Measurements from ENCODE around the gene PSPH. TPM values are rescaled to one million over a fixed set of nuclear protein-coding genes. Genes with fewer than 3 reads are reported as not detected.

Gene PSPH
- total RNA-seq = 10 to 100 TPM; 10.6 to 35.9 TPM
- polyA plus RNA-seq = 1 to 10 TPM; 5.5 to 7.4 TPM

DNA sequence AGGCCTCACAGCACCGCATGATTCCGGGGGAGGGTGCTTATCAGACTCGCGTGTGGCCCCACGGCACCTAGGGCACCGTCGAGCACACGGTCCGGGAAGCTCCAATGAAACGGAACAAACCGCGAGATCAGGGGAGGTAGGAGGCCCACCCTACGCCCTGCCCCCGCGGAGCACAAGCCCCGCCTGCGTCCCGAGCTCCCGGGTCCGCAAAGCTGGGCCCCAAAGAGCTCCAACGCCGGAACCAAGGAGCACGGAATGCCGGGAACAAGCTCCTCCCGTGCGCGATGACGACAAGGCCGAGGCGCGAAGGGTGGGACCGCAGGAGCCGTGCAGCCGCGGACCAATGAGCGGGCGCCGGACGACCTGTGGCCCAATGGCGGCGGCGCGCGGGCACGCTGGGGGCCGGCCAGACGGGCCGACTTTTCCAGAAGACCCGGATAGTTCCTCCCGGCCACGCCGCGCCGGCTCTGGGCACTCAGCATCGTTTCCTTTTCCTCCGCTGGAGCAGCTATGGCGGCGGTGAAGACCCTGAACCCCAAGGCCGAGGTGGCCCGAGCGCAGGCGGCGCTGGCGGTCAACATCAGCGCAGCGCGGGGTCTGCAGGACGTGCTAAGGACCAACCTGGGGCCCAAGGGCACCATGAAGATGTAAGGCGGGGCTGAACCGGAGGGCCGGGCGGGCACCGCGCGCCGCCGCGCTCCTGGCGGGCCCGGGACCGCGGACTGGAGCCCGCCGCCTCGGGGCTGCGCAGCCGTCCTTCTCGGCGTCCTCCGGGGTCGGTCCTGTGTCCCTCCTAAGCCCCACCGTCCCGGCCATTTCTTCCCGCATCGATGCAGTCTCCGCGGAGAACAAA, at the start of gene PSPH, which contains the start of gene CCT6A:
TSS of gene PSPH (minus strand) at position 106 of the 853 bp plus-strand sequence. CDS start 30,232 bp downstream, outside the sequence.
TSS of gene CCT6A (plus strand) at position 427 of the 853 bp plus-strand sequence. CDS start at position 511, 84 bp downstream.
- under 1% methylated on average over 97 of the region's 97 CpGs for WGBS
- Histone ChIP-seq H3K4me3 (ENCODE audit: low read depth in 1 of 3, low read length in 3 of 3) (peak within 1 kb of the TSS; percentile 75 to 88 (median 87)), H3K27me3 (ENCODE audit: control insufficient read depth in 4 of 4, insufficient read depth in 4 of 4, low read length in 3 of 4) (no peaks in the 10 kb centered on the region), H3K27ac (ENCODE audit: low read depth in 1 of 2, low read length in 2 of 2) (peak within 1 kb of the TSS; percentile 90 to 92), H3K9ac (ENCODE audit: low read depth in 1 of 2, low read length in 2 of 2) (peak within 1 kb of the TSS; percentile 86 to 99), H3K36me3 (ENCODE audit: control insufficient read depth in 4 of 4, insufficient read depth in 3 of 4, low read depth in 1 of 4, low read length in 3 of 4) (peaks cover 5 to 24% (median 14%) of the 10 kb centered on the region in 4 donors), H3K9me3 (ENCODE audit: control insufficient read depth in 4 of 4, low read length in 3 of 4) (no peaks in the 10 kb centered on the region), H3K4me1 (ENCODE audit: control insufficient read depth in 4 of 4, insufficient read depth in 4 of 4, low read length in 3 of 4) (peaks cover 9 to 23% (median 16%) of the 10 kb centered on the region in 4 donors)
- peak; percentile 95 for DNase-seq (ENCODE audit: low spot score)
- peak; percentile 46 to 54 for TF ChIP-seq HNF4A (conservative IDR thresholded peaks at IDR 0.05)
- TF ChIP-seq GABPA (IDR thresholded peaks at IDR 0.05 in 1 of 2, conservative IDR thresholded peaks at IDR 0.05 in 1 of 2) = peak in 1 of 2 donors; percentile 76
- TF ChIP-seq REST (IDR thresholded peaks at IDR 0.05) = peak; percentile 86
- TF ChIP-seq RXRA (IDR thresholded peaks at IDR 0.05) = peak in 1 of 2 donors; percentile 56
- TF ChIP-seq YY1 (IDR thresholded peaks at IDR 0.05) = peak; percentile 86
- no peak for TF ChIP-seq EGR1 (IDR thresholded peaks at IDR 0.05; ENCODE audit: low read depth in 2 of 2)
- TF ChIP-seq TAF1 (conservative IDR thresholded peaks at IDR 0.05) = no peak
- no peak for TF ChIP-seq HNF4G (IDR thresholded peaks at IDR 0.05)
- TF ChIP-seq, protein P1, sequence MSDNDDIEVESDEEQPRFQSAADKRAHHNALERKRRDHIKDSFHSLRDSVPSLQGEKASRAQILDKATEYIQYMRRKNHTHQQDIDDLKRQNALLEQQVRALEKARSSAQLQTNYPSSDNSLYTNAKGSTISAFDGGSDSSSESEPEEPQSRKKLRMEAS (IDR thresholded peaks at IDR 0.05) = peak; percentile 41
- peak in 1 of 2 donors; percentile 19 for TF ChIP-seq RAD21 (IDR thresholded peaks at IDR 0.05)
- TF ChIP-seq, protein P2, sequence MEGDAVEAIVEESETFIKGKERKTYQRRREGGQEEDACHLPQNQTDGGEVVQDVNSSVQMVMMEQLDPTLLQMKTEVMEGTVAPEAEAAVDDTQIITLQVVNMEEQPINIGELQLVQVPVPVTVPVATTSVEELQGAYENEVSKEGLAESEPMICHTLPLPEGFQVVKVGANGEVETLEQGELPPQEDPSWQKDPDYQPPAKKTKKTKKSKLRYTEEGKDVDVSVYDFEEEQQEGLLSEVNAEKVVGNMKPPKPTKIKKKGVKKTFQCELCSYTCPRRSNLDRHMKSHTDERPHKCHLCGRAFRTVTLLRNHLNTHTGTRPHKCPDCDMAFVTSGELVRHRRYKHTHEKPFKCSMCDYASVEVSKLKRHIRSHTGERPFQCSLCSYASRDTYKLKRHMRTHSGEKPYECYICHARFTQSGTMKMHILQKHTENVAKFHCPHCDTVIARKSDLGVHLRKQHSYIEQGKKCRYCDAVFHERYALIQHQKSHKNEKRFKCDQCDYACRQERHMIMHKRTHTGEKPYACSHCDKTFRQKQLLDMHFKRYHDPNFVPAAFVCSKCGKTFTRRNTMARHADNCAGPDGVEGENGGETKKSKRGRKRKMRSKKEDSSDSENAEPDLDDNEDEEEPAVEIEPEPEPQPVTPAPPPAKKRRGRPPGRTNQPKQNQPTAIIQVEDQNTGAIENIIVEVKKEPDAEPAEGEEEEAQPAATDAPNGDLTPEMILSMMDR (IDR thresholded peaks at IDR 0.05; ENCODE audit: low read depth, low read length, missing input control) = no peak
- TF ChIP-seq SP1 (IDR thresholded peaks at IDR 0.05) = peak; percentile 84
- no peak for TF ChIP-seq JUND (IDR thresholded peaks at IDR 0.05)
- no peak for TF ChIP-seq NR2F2 (IDR thresholded peaks at IDR 0.05)
- no peak for TF ChIP-seq ATF3 (IDR thresholded peaks at IDR 0.05)
- TF ChIP-seq, protein P3, sequence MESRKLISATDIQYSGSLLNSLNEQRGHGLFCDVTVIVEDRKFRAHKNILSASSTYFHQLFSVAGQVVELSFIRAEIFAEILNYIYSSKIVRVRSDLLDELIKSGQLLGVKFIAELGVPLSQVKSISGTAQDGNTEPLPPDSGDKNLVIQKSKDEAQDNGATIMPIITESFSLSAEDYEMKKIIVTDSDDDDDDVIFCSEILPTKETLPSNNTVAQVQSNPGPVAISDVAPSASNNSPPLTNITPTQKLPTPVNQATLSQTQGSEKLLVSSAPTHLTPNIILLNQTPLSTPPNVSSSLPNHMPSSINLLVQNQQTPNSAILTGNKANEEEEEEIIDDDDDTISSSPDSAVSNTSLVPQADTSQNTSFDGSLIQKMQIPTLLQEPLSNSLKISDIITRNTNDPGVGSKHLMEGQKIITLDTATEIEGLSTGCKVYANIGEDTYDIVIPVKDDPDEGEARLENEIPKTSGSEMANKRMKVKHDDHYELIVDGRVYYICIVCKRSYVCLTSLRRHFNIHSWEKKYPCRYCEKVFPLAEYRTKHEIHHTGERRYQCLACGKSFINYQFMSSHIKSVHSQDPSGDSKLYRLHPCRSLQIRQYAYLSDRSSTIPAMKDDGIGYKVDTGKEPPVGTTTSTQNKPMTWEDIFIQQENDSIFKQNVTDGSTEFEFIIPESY (IDR thresholded peaks at IDR 0.05) = peak; percentile 95
- TF ChIP-seq FOXA1 (IDR thresholded peaks at IDR 0.05) = peak; percentile 21
- TF ChIP-seq FOXA2 (IDR thresholded peaks at IDR 0.05) = no peak

Data from liver (tissue), 9 donors.